MCF 10A (cell line): ENCODE measurements around the gene MTHFD1L. TPM values are rescaled to one million over a fixed set of nuclear protein-coding genes. Genes with fewer than 3 reads are reported as not detected.

Experiments
- BruUV-seq: library from RNA; stranded (reverse); fragments of 400-500 nt; replicated peaks from 2 replicates; lab custom pipeline; 2021; lab: Mats Ljungman, UMichigan
- CTCF ChIA-PET: fragments of 300-600 bp; sonication (Branson Sonifier 250); formaldehyde crosslinking; extraction: SDS; loops from one replicate; lab custom pipeline; 2021; ENCODE audit warnings: antibody characterized with exemption, inconsistent platforms; lab: Yijun Ruan, JAX
- POLR2A ChIA-PET: fragments of 300-600, 350-650 bp; sonication (Branson Sonifier 250); formaldehyde crosslinking; extraction: SDS; loops from one replicate; lab custom pipeline; 2020; ENCODE audit warnings: antibody characterized with exemption, inconsistent platforms; lab: Yijun Ruan, JAX
- DNase-seq: peaks from one replicate; pipeline ENCODE4 v3.0.0-alpha.2; 2018; ENCODE audit not compliant: unreplicated experiment
- H3K27ac Mint-ChIP-seq: one replicate; pipeline ENCODE4 v1.8.0; 2022; ENCODE audit warnings: mild to moderate bottlenecking, low read depth, mixed read lengths; ENCODE audit not compliant: unreplicated experiment
- H3K27me3 Mint-ChIP-seq: one replicate; pipeline ENCODE4 v1.8.0; 2022; ENCODE audit warnings: mixed read lengths; ENCODE audit not compliant: insufficient read depth, unreplicated experiment
- H3K36me3 Mint-ChIP-seq: one replicate; pipeline ENCODE4 v1.8.0; 2022; ENCODE audit warnings: mild to moderate bottlenecking, moderate library complexity, mixed read lengths; ENCODE audit not compliant: insufficient read depth, unreplicated experiment
- H3K4me1 Mint-ChIP-seq: one replicate; pipeline ENCODE4 v1.8.0; 2022; ENCODE audit warnings: mixed read lengths; ENCODE audit not compliant: insufficient read depth, unreplicated experiment
- H3K4me3 Mint-ChIP-seq: one replicate; pipeline ENCODE4 v1.8.0; 2022; ENCODE audit warnings: mild to moderate bottlenecking, moderate library complexity, mixed read lengths; ENCODE audit not compliant: unreplicated experiment
- H3K9me3 Mint-ChIP-seq: one replicate; pipeline ENCODE4 v1.8.0; 2022; ENCODE audit warnings: mixed read lengths; ENCODE audit not compliant: unreplicated experiment
- CTCF ChIP-seq: fragments of 200-600 bp; IDR thresholded peaks from one replicate; pipeline ENCODE4 v1.8.0; 2022; ENCODE audit warnings: antibody characterized with exemption, mild to moderate bottlenecking; ENCODE audit not compliant: unreplicated experiment
- intact Hi-C: fragments of 100-400 bp; cut with micrococcal nuclease; formaldehyde crosslinking; loops from 2 replicates; pipeline ENCODE4 v1.14.1; 2022
- total RNA-seq: library from RNA; stranded (reverse); gene quantifications from 2 replicates; pipeline ENCODE4 v1.2.3, GENCODE V29; 2022

MTHFD1L gene
- total RNA-seq, 1 experiment from 2014 or later: 110 TPM

- intact Hi-C loops: no loop called here
- Mint-ChIP-seq H3K36me3 (peaks cover 46% of the 10 kb centered on the region), H3K4me1 (no peaks in the 10 kb centered on the region), H3K27me3 (no peaks in the 10 kb centered on the region), H3K9me3 (no peaks in the 10 kb centered on the region), H3K27ac (no peak overlapping the region), H3K4me3 (no peak overlapping the region)
- CTCF ChIA-PET: no interaction called here
- no peak for TF ChIP-seq CTCF
- POLR2A ChIA-PET: no interaction called here
- no TSS peak for BruUV-seq
- DNase-seq: no peak
Measured at GRCh38 chr6:151101816-151102694, 236.6 kb downstream of the MTHFD1L start.

DNA sequence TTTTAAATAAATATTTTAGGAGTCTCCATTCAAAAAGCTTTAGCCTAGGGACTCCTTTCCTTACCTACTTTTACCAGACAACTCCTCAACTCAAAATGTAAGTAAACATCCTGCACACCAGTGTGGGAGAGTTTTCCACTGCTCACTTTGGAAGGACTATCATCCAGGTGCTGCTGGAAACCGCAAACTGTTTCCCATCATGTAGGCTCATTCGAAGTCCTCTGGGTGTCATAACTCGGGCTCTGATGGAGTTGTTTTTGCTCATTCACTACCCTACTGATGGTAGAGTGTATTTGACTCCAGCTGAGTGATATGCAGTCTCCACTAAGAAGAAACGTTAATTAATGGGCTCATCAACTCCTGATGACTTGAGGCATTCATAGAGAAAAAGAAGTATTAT, 237.8 kb downstream of the MTHFD1L start:
- Mint-ChIP-seq H3K36me3 (peaks cover 43% of the 10 kb centered on the region), H3K4me3 (no peak overlapping the region), H3K9me3 (no peaks in the 10 kb centered on the region), H3K27ac (no peak overlapping the region), H3K27me3 (no peaks in the 10 kb centered on the region), H3K4me1 (no peaks in the 10 kb centered on the region)
- intact Hi-C loops: no loop called here
- TF ChIP-seq CTCF: no peak
- ChIA-PET POLR2A (no interaction called here), CTCF (no interaction called here)
- DNase-seq: no peak
- BruUV-seq: no TSS peak

- ChIA-PET CTCF (no interaction called here), POLR2A (no interaction called here)
- no peak for DNase-seq
- Mint-ChIP-seq H3K36me3 (peaks cover 24% of the 10 kb centered on the region), H3K4me3 (no peak overlapping the region), H3K9me3 (no peaks in the 10 kb centered on the region), H3K27me3 (peaks cover 11% of the 10 kb centered on the region), H3K27ac (no peak overlapping the region), H3K4me1 (no peaks in the 10 kb centered on the region)
- no TSS peak for BruUV-seq
- intact Hi-C loops: no loop called here
- no peak for TF ChIP-seq CTCF
Measured at GRCh38 chr6:151107897-151108427, 242.5 kb downstream of the MTHFD1L start.

- no peak for TF ChIP-seq CTCF
- H3K4me1 Mint-ChIP-seq: no peaks in the 10 kb centered on the region
- POLR2A ChIA-PET: no interaction called here
- peaks cover 11% of the 10 kb centered on the region for H3K27me3 Mint-ChIP-seq
- no TSS peak for BruUV-seq
- CTCF ChIA-PET: no interaction called here
- peaks cover 19% of the 10 kb centered on the region for H3K36me3 Mint-ChIP-seq
- no peaks in the 10 kb centered on the region for H3K9me3 Mint-ChIP-seq
- DNase-seq: no peak
- intact Hi-C loops: no loop called here
- H3K27ac Mint-ChIP-seq: no peak overlapping the region
- H3K4me3 Mint-ChIP-seq: no peak overlapping the region
Measured at GRCh38 chr6:151108548-151108947, 243.0 kb downstream of the MTHFD1L start.
